ENCODE measurements around the gene ARFGEF3.

The ARFGEF3 gene

DNA sequence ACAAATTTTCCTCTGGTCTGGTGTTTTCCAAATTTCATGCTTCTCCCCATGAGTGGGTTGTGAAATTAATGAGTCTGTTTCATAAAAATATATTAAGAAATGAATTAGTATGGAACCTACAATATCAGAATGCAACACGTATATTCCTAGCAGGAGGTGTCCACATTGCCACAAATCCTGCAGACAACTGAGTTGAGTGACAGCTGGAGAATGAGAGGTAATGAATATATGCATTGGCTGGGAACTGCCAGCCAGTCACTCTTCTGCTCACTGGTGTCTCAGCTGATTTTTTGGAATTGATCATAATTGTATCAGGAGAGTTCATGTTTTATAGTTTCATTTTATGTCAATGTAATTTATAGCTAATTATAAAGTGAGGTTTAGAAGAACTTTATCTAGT, 6.3 kb upstream of the ARFGEF3 start:
- DNase-seq (ENCODE audit: insufficient read length, low spot score) = no peak
- TF ChIP-seq POLR2A (IDR thresholded peaks at IDR 0.05; ENCODE audit: low read depth, low read length) = no peak
- FAIRE-seq = no peak

DNA sequence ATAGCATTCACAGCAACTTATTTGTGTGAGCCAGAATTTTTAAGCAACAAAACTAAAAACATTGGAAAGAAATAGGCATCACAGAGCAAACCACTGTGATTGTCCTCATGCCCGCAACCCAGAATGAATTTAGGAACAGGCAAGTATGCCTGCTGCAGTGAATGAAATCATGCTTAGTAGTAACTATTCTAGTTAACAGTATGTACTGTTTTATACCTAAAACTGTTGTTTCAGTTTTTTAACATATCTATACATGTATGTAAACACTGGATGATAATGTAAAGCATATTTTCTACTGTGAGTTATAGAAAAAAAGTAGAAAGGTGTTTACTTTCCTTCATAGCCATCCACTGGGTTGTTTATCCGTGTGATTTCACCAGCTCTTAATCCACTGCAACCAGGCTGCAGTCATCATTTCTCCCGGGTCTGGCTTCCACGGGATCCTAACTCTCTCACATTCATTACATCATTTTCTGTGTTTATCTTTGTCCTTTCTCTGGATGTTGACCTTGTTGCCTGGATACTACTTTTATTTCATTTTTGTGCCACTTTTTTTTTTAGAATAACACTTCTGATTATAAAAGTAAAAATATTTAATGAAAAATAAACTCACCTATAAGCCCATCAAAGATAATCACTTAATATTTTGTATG, 3.6 kb upstream of the ARFGEF3 start:
- no peak for TF ChIP-seq POLR2A (IDR thresholded peaks at IDR 0.05; ENCODE audit: low read depth, low read length)
- DNase-seq (ENCODE audit: insufficient read length, low spot score) (no peak), FAIRE-seq (no peak)

DNA sequence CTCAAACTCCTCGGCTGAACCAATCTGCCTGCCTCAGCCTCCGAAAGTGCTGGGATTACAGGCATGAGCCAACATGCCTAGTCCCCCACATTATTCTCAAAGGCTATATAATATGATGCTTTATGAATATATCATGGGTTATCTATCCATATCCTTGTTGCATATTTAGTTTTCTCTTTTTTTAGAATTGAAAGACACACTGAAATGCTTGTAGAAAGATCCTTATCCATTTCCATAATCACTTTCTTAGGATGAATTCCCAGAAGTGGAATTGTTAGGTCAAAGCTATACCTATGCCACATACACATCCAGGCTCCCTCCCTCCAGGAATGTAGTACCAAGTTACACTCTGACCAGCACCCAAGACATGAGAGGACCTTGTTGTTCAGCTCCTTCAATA, 2.5 kb upstream of the ARFGEF3 start:
- FAIRE-seq (no peak), DNase-seq (ENCODE audit: insufficient read length, low spot score) (no peak)
- no peak for TF ChIP-seq POLR2A (IDR thresholded peaks at IDR 0.05; ENCODE audit: low read depth, low read length)

DNA sequence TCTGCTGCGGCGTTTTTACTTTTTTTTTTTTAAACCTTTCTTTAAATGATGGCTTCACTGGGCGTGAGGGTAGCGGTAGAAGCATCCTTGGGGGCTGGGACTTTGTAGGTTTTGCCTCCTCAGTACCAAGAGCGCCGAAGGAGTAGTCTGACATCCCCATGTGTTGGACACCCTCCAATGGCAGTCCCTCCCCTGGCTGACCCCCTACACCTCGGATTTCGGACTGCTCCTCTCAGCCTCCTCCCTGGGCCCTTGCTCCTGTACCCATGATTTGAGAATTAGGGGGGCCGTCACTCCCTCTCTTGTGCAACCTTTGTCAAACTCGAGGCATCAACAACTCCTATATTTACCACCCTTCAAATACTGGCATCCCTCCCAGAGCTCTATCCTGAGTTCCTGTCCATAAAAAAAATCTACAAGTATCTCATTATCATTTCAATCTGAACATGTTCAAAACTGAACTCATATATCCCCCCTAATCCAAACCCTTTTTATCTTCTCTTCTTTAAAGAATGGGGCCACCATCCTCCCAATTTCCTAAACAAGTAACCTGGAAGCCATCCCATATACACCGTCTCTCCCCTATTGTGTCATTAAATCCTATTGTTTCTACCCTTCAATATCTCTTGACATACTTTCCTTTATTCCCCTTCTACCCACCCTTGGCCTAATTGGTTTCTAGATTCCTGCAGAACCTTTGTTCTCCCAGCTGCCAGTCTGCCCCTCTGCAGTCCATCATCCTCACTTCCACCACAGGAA, 1.2 kb upstream of the ARFGEF3 start:
- TF ChIP-seq POLR2A (IDR thresholded peaks at IDR 0.05; ENCODE audit: low read depth, low read length) = no peak
- DNase-seq (ENCODE audit: insufficient read length, low spot score) (no peak), FAIRE-seq (no peak)

DNA sequence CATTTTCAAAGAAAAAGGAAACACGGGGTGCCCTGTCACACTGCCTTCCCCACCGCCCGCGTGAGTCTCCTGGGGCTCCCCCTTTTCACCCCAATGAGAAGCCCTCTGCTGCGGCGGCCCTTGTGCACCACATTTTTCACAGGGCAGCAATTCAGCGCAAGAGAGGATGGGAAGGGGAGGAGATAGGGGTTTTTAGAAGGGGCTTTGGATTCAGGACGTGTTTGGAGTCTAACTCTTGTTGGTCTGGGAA, 726 bp upstream of the ARFGEF3 start:
- FAIRE-seq (no peak), DNase-seq (ENCODE audit: insufficient read length, low spot score) (no peak)

DNA sequence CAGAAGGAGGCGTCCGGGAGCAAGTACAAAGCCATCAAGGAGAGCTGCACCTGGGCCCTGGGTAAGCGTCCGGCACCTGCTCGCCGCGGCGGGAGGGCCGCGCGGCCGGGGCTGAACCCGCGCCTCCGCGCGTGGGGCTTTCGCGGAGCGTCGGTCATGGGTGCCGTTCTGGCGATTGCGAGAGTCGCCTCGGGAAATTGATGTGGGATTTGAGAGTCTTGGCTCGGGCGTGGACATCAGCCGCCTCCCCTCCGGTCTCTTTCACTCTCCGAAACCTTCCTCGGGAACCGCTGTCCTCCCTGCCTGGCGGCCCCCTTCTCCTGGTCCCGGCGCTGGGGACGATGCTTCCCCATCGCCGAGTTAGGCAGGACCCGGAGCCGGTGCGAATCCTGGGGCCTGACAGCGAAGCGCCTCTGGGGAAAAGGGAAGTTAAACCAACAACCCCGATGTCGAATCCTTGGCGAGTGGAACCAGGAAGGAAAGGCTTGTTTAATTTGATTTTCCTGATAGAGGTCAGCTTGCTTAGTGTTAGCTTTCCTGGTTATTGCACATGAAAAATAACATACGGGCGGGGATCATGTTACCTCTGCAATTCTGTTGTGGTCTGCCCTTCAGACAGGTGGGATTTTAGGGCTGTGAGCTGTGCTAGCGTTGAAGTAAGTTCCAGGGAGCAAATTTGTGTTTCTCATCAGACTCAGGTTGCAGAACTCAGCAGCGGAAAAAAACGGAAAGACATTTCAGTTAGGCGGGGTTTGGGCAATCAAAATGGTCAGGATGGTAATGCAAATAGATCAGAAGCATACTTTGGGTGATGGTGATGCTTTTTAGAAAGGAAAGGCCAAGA, 594 bp downstream of the ARFGEF3 start:
- FAIRE-seq (no peak), DNase-seq (ENCODE audit: insufficient read length, low spot score) (no peak)
- TF ChIP-seq POLR2A (IDR thresholded peaks at IDR 0.05; ENCODE audit: low read depth, low read length) = no peak

More for the DNA sequence above, 726 bp upstream of the ARFGEF3 start:
- no peak for TF ChIP-seq POLR2A (IDR thresholded peaks at IDR 0.05; ENCODE audit: low read depth, low read length)

DNA sequence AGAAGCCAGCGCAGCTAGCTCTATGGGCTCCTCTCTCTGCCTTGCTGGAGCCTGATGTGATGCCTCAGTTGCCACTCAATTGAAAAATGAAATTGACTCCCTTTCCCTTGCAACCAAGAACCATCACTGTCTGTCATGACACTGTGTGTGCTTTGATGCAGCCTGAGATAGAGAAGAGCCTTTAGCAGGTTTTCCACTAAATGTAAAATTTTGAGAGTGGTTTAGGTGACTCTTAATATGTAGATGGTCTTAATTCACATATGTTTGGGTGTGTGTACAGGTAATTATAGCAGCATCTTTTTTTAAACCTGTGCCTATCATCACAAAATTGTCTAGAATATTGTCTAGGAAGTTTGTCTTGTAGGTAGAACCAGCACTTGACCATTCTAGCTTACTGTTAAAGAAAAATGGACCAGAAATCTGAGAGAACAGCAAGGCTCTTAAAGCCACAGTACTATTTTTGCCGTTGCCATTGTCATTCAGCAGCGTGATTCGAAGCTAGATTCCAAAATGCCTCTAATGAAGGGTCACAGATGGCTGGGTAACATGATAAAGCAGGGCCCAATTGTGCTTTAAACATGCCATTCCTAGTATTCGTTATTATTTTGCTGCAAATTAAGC, 1.3 kb downstream of the ARFGEF3 start:
- FAIRE-seq (no peak), DNase-seq (ENCODE audit: insufficient read length, low spot score) (no peak)
- TF ChIP-seq POLR2A (IDR thresholded peaks at IDR 0.05; ENCODE audit: low read depth, low read length) = no peak

DNA sequence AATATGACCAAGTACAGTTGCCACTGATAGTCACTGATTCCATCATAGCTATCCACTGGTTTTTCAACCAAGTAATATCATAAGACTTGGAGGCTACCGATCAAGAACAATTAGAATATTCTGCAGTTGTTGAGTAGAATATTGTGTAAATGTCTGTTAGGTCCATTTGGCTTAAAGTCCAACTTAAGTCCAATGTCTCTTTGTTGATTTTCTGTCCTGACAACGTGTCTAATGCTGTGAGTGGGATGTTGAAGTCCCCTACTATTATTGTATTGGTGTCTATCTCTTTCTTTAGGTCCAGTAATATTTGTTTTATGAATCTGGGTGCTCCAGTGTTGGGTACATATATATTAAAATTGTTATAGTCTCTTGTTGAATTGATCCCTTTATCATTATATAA, 13.9 kb downstream of the ARFGEF3 start:
- TF ChIP-seq POLR2A (IDR thresholded peaks at IDR 0.05; ENCODE audit: low read depth, low read length) = no peak
- FAIRE-seq (no peak), DNase-seq (ENCODE audit: insufficient read length, low spot score) (no peak)

DNA sequence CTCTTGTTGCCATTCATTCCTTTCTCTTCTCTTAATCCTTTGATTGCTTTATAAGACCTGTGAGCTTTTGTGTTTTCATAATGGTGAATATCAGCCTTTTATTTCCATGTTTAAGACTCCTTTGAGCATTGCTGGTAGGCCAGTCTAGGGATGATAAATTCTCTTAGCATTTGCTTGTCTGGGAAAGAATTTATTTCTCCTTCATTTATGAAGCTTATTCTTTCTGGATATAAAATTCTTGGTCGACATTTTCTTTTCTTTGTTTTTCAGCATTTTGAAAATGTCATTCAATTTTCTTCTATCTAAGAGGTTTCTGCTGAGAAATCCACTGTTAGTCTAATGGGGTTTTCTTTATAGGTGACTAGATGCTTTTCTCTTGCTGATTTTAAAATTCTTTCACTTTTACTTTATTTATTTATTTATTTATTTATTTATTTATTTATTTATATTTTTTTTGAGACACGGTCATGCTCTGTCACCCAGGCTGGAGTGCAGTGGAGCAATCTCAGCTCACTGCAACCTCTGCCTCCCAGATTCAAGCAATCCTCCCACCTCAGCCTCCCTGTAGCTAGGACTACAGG, 15.0 kb downstream of the ARFGEF3 start:
- FAIRE-seq (no peak), DNase-seq (ENCODE audit: insufficient read length, low spot score) (no peak)
- no peak for TF ChIP-seq POLR2A (IDR thresholded peaks at IDR 0.05; ENCODE audit: low read depth, low read length)

DNA sequence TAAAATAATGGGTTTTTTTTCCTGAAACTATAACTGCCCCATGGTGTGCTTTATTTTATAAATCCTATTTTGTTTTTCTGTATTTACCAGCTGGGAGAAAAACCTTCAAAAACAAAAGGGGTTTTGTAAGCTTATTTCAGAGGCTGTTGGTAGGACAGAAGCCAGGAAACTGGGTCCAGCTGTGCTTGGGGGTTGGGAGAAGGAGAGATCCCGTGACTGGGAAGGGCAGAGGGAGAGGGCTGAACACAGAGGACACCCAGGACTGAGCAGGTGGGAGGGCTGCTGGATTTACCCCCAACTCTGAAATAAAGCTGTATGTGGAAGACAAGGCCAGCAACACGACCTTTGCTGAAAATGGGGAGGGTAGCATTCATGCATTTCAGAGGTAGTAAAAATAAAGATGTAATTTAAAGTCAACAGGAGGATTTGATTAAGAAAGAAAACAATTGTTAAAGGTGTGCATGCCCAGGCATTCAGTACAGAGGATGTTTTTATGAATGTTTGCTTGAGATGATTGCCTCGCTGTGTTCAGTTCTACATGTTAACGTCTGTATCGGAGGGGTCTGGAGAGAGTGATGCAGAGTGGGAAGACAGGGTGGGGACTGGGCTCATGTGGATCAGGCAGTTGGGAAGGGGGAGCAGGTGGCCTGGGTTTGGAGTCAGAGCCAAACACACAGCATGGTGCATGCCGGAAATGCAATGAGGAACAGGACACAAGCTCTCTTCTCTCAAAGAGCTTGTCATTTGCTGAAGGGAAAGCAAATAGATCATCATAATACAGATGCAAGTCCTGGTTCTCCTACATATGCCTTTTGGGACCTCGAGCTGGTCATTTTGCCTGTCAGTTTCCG, 21.4 kb downstream of the ARFGEF3 start:
- DNase-seq (ENCODE audit: insufficient read length, low spot score) = no peak
- TF ChIP-seq POLR2A (IDR thresholded peaks at IDR 0.05; ENCODE audit: low read depth, low read length) = no peak
- no peak for FAIRE-seq

DNA sequence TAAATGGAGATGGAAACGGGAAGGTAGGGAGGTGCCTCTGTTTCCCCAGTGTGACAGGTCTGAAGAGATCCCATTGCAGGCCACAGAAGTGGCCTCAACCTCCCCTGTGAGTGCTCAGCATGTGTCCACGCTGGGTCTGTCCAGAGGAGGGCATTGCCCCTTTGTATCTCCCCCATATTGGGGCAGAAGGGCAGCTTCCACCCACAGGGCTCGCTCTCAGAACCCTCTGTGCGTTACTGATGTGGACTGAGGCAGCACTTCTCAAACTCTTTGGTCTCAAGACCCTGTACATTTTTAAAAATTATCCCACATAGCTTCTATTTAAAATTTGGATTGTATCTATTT, 22.0 kb downstream of the ARFGEF3 start:
- FAIRE-seq (no peak), DNase-seq (ENCODE audit: insufficient read length, low spot score) (no peak)
- TF ChIP-seq POLR2A (IDR thresholded peaks at IDR 0.05; ENCODE audit: low read depth, low read length) = no peak

DNA sequence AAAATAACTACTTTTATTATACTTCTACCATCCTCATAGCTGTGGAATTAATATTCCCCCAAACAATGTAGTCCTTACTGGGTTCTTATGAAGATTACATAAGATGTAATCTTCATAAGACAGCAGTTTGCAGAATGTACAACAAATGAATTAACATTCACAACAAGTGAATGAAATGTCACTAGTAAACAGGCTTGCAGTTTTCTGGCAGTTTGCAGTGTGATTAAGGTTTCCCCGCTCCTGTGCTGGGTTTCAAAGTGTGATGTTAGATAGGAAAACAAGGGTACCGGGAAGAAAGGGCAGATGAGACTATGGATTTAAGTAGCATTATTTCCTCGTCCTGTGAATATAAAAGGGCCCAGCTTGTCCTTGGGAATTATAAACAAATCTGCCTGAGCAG, 22.5 kb downstream of the ARFGEF3 start:
- TF ChIP-seq POLR2A (IDR thresholded peaks at IDR 0.05; ENCODE audit: low read depth, low read length) = no peak
- FAIRE-seq (no peak), DNase-seq (ENCODE audit: insufficient read length, low spot score) (no peak)

DNA sequence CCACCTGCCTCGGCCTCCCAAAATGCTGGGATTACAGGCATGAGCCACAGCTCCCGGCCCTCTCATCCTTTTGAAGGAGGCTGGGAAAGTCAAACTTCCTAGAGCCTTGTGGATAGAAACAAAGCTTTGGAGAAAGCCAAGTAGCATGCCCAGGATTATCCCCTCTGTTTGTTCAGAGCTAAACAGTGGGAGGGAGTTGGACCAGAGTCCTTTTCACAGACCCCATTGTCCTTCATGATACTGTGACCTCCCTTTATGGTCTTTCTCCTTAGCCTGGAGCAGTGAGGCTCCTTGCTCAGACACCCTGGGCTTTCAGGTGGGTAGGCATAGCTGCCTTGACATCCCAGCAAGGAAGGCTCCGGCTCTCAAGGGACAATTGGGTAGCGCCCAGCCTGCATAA, 25.4 kb downstream of the ARFGEF3 start:
- no peak for FAIRE-seq
- no peak for DNase-seq (ENCODE audit: insufficient read length, low spot score)
- no peak for TF ChIP-seq POLR2A (IDR thresholded peaks at IDR 0.05; ENCODE audit: low read depth, low read length)

Data from H54 (cell line).